Skin epidermis (tissue), 12 donors: ENCODE data around the gene PPT1.
A peak's percentile ranks its signal among the peaks of the same experiment; 100 is the strongest.
"Not testable (repeated sequence)": the region's sequence is repeated elsewhere in the genome, so short reads cannot be mapped to it uniquely, and the experiment has no call there.

Source experiments
- H3K27ac ChIP-seq, 21 experiments: fragments of 200-600 bp; sonication (generic) in 11 of 21; one replicate each; pipeline ENCODE4 v1.5.0; 2020; ENCODE audit warnings: mild to moderate bottlenecking in 3 of 21, inconsistent platforms in 2 of 21, moderate library complexity in 2 of 21
- H3K4me3 ChIP-seq, 7 experiments: fragments of 200-600 bp; sonication (generic) in 2 of 7; one replicate each; pipeline ENCODE4 v1.5.0; 2020; ENCODE audit warnings: inconsistent platforms in 2 of 7, mild to moderate bottlenecking in 2 of 7, moderate library complexity in 1 of 7

PPT1 gene

GRCh38 chr1:40038697-40039096, 58.4 kb downstream of the PPT1 start:
- no peak overlapping the region for H3K4me3 ChIP-seq
- peak overlapping the region in 20 of 21 experiments; percentile 93 to 100 (median 99) for H3K27ac ChIP-seq

- H3K4me3 ChIP-seq: not testable (repeated sequence)
- H3K27ac ChIP-seq: peak overlapping the region in 8 of 21 experiments; percentile 8 to 100 (median 34)
Measured at GRCh38 chr1:40037254-40037653, 59.8 kb downstream of the PPT1 start.

- no peak overlapping the region for H3K4me3 ChIP-seq
- peak overlapping the region in 12 of 21 experiments; percentile 8 to 59 (median 40) for H3K27ac ChIP-seq
Measured at GRCh38 chr1:40036574-40036973, 60.5 kb downstream of the PPT1 start.

GRCh38 chr1:40034869-40035268, 62.2 kb downstream of the PPT1 start:
- Histone ChIP-seq H3K4me3 (no peak overlapping the region), H3K27ac (peak overlapping the region in 7 of 21 experiments; percentile 5 to 78 (median 33))

- H3K4me3 ChIP-seq: no peak overlapping the region
- no peak overlapping the region for H3K27ac ChIP-seq
Measured at GRCh38 chr1:40032240-40032891, 64.7 kb downstream of the PPT1 start.

- no peak overlapping the region for H3K4me3 ChIP-seq
- H3K27ac ChIP-seq: no peak overlapping the region
Measured at GRCh38 chr1:40030528-40031135, 66.4 kb downstream of the PPT1 start.

GRCh38 chr1:40029608-40030007, 67.4 kb downstream of the PPT1 start:
- Histone ChIP-seq H3K27ac (no peak overlapping the region), H3K4me3 (no peak overlapping the region)

- Histone ChIP-seq H3K4me3 (no peak overlapping the region), H3K27ac (no peak overlapping the region)
Measured at GRCh38 chr1:40027647-40028046, 69.4 kb downstream of the PPT1 start.

- no peak overlapping the region for H3K4me3 ChIP-seq
- no peak overlapping the region for H3K27ac ChIP-seq
Measured at GRCh38 chr1:40024671-40025070, 72.4 kb downstream of the PPT1 start.

- Histone ChIP-seq H3K4me3 (no peak overlapping the region), H3K27ac (no peak overlapping the region)
Measured at GRCh38 chr1:40023379-40023944, 73.6 kb downstream of the PPT1 start.
